ENCODE measurements around the gene TEX52.

TEX52 gene

GRCh38 chr12:2833327-2833726 lies 23.5 kb downstream of the TEX52 start:
- no peak for DNase-seq (ENCODE audit: low read depth)
- no peak for TF ChIP-seq CTCF (IDR thresholded peaks at IDR 0.05; ENCODE audit: control insufficient read depth, extremely low read depth, insufficient read depth)
- H3K4me3 ChIP-seq (ENCODE audit: low read depth, low read length), result no peak overlapping the region

GRCh38 chr12:2832550-2833127 lies 24.2 kb downstream of the TEX52 start:
- TF ChIP-seq CTCF (IDR thresholded peaks at IDR 0.05; ENCODE audit: control insufficient read depth, extremely low read depth, insufficient read depth), result no peak
- DNase-seq (ENCODE audit: low read depth), result no peak
- no peak overlapping the region for H3K4me3 ChIP-seq (ENCODE audit: low read depth, low read length)

DNA sequence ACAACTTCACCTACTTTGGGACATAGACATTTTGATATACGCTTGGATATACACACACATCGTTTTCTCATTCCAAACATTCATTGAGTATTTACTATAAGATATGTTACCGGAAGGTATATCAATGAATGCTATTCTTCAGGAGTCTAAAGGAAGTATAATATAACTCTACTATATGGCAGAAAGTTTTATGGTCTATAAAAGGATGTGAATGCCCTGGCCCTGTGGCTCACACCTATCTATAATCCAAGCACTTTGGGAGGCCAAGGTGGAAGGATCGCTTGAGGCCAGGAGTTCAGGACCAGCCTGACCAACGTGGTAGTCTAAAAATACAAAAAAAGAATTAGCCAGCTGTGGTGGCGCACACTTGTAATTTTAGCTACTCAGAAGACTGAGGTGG lies 27.6 kb downstream of the TEX52 start:
- no peak for DNase-seq (ENCODE audit: low read depth)
- TF ChIP-seq CTCF (IDR thresholded peaks at IDR 0.05; ENCODE audit: control insufficient read depth, extremely low read depth, insufficient read depth), result no peak
- no peak overlapping the region for H3K4me3 ChIP-seq (ENCODE audit: low read depth, low read length)

GRCh38 chr12:2826721-2827515 lies 29.9 kb downstream of the TEX52 start:
- no peak overlapping the region for H3K4me3 ChIP-seq (ENCODE audit: low read depth, low read length)
- DNase-seq (ENCODE audit: low read depth), result no peak
- TF ChIP-seq CTCF (IDR thresholded peaks at IDR 0.05; ENCODE audit: control insufficient read depth, extremely low read depth, insufficient read depth), result no peak

GRCh38 chr12:2826036-2826435 lies 30.8 kb downstream of the TEX52 start:
- TF ChIP-seq CTCF (IDR thresholded peaks at IDR 0.05; ENCODE audit: control insufficient read depth, extremely low read depth, insufficient read depth), result no peak
- DNase-seq (ENCODE audit: low read depth), result no peak
- no peak overlapping the region for H3K4me3 ChIP-seq (ENCODE audit: low read depth, low read length)

DNA sequence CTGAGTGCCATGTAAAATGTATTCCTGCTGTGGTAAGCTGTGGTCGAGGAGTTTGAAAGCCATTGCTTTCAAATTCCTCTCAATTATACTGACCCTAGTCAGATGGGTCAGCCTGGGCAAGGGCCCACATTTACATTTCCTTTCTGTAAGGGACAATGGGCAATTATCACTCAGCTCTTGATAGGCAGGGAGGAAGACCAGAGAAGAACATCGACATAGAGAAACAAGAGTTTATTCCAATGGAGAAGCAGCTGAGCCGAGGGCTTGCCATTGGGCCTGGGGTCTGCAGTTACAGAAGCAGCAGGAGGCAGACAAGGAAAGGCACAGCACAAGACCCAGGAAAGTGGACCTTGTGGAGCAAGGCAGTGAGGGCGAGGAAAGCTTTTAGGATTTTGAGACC lies 31.7 kb downstream of the TEX52 start:
- no peak overlapping the region for H3K4me3 ChIP-seq (ENCODE audit: low read depth, low read length)
- DNase-seq (ENCODE audit: low read depth), result no peak
- TF ChIP-seq CTCF (IDR thresholded peaks at IDR 0.05; ENCODE audit: control insufficient read depth, extremely low read depth, insufficient read depth), result no peak

Data from LNCaP clone FGC (cell line).